Pulmonary artery endothelial cell (primary cell): ENCODE measurements around the gene QRICH2. TPM values are rescaled to one million over a fixed set of nuclear protein-coding genes. Genes with fewer than 3 reads are reported as not detected.
"Not testable (repeated sequence)": the region's sequence is repeated elsewhere in the genome, so short reads cannot be mapped to it uniquely, and the experiment has no call there.

Source experiments
- DNase-seq: peaks from one replicate; pipeline ENCODE4 v3.0.0-alpha.2; 2011; ENCODE audit warnings: low read depth, low spot score
- total RNA-seq: library from RNA; depleted of rRNA; stranded (reverse); fragments of >200 nt; gene quantifications from 2 replicates; pipeline ENCODE4 v1.2.3, GENCODE V29; 2014

QRICH2 gene
- total RNA-seq, 1 donor from 2014 or later, result 1.8 TPM

DNA sequence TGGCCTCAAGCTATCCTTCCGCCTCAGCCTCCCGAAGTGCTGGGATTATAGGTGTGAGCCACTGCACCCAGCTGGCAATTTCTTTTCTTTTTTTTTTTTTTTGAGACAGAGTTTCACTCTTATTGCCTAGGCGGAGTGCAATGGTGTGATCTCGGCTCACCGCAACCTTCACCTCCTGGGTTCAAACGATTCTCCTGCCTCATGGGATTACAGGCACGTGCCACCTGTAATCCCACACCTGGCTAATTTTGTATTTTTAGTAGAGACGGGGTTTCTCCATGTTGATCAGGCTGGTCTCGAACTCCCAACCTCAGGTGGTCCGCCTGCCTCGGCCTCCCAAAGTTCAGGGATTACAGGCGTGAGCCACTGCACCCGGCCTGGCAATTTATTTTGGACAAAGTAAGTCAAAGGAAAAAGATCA is 40.5 kb downstream of the QRICH2 start:
- DNase-seq, result not testable (repeated sequence)

DNA sequence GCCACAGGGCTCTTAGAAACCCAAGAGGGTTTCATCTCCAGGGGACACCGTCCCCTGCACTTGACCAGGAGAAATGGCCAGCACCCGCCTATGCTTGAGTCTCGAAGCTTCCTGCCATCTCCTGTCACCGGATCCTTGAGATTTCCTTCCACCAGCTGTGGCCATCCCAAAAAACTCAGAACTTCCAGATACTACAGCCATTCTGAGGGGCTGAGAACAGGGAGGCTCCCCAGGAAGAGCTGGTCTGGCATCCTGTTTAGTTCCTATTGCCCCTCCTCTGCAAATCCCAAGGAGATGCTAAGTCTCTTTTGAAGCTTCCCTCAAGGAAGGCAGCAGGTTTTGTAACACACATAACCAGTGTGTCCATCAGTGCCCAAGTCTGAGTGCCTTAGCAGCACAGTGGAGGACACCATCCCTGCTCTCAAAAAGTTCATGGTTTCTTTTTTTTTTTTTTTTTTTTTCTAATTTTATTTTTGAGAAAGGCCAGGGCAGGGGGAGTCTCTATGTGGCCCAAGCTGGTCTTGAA is 41.0 kb downstream of the QRICH2 start:
- no peak for DNase-seq

DNA sequence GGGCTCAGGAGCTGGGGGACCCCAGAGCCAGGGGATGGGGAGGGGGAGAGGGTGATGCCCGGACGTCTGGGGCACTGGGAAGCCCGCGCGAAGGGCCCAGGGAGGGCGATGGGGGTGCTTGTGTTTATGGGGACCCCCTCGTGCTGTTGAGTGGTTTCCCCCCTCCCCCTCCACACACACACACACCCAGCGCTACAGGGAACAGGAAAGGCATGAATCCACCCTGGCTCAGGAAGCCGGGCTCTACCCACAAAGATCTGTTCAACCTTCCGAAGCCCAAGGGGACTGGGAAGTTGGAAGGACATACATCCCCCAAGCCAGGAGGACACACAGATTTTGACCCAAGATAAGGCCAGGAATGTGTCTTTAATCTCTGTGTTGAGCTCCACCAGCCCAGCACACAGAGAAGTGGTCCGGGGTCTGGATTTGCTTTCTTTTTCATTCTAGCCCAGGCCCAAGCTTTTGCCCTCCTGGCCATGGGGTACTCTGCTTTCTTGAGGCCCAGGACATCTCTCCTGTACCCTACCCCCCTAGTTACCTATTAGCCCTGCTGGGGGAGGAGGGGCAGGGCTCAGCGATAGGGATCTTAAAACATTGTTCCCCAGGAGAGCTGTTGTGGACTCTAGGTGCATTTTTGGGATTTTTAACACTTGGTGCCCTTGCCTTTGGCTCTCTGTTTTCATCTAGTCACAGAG is 41.7 kb downstream of the QRICH2 start:
- DNase-seq, result no peak

DNA sequence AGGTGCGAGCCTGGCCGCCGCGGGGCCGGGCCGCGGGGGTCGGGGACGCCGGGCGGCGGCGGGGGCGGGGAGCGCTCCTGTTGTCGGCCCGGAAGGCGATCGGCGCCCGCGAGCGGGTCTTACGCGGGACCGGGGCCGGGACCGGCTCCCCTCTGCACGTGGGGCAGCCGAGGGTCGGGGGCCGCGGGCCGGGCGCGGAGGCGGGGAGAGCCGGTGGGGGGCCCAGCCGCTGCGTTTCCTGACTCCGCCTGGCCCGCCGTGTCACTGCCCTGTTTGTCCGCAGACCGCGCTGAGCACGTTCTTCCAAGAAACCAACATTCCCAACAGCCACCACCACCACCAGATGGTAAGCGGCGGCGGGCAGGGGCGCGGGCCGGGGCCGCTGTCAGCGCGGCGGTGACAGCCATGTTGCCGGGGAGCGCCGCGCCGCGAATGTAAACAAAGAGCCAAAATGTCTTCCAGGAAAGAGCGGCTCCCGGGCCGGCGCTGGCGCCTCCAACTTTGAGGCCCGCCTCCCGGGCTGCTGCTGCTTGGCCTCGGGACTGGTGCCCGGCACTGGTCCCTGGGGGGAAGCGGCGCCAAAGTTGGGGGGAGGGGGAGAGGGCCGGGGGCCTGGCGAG is 42.3 kb downstream of the QRICH2 start:
- DNase-seq, result no peak

DNA sequence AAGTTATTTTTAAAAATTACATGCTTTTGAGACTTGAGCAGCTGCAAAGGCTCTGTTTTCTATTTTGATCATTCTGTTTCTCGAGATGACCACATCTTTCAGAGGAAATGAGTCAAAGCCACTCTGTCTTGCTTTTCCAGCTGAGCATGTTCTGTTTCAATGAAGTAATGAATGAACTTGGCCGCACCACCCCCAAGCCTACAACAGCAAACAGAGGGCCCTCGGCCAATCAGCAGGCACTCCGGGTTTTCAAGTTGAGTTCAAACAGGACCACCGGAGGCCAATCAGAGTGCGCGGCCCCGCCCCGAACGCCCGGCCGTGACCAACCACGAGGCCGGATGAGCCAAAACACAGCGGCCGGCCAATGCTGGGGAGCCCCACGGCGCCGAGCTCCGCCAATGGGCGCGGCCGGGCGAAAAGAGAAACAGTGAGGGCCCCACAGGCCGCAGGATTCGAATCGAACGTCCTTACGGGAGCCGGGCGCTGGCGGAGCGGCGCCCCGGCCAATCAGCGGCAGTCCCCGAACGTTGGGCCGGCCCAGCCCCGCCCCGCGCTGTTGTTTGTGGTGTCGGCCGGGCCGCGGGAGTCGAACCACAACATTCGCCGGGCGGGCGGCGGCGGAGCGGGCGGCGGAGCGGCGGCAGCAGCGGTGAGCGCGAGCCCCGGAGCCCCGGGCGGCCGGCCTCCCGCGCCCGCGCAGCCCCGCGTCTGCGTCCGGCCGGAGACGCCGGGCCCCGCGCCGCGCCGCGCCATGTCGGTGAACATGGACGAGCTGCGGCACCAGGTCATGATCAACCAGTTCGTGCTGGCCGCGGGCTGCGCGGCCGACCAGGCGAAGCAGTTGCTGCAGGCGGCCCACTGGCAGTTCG is 43.1 kb downstream of the QRICH2 start, which contains the start of gene UBALD2:
Gene UBALD2, plus strand, starts transcription at position 594 of the 869 bp plus-strand sequence. Its CDS starts 158 bp downstream, at position 752.
- DNase-seq, result peak; percentile 99

DNA sequence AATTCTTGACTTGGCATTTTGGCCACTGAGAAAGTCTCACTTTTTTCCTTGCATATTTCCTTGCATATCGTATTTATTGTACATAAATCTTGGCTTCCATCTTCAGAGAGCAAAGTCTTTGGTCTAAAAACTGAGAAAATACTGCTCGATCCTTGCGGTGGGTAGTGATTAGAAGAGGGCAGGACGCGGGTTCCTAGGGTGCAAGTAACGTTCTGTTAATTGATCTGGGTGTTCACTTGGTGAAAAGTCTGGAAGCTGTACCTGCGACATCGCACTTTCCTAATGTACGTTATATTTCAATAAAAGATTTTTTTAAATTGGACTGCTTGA is 43.7 kb downstream of the QRICH2 start:
- no peak for DNase-seq

DNA sequence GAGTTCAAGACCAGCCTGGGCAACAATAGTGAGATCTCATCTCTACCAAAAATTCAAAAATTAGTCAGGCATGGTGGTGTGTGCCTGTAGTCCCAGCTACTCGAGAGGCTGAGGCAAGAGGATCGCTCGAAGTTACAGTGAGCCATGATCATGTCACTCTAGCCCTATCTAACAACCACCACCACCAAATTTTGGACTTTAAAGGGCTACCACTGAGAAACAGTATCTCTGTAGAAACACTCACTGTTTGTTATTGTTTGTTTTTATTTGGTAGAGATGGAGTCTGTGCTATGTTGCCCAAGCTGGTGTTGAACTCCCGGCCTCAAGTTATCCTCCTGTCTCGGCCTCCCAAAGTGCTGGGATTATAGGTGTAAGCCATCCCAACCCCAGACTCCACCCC is 44.2 kb downstream of the QRICH2 start:
- DNase-seq, result no peak

DNA sequence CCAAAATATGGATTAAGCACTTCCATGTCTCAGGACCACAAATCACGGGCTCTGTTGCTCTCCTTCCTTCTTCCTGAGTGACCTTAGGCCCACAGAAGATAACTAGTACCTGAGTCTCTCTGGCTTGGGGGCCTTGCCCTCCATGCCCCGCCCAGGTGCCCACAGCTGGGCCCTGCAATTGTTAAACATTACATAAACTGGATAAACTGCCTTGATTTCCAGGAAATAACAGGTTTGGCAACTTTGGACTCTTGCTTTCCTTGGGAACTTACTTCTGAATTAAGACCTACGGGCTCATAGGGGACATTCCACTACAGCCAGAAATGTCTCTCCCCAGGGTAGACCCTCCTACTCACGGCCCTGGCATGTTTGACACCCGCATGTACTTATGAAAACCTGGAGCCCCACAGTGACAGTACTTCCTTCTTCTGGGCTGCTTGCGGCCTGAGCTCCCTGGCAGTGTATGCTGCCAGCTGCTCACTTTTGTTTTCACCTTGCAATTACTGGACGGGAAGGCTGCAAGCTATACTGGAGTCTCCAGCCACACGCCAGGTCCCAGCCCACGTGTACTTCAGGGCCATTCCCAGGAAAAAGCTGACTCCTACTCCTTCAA is 45.2 kb downstream of the QRICH2 start:
- DNase-seq, result no peak

DNA sequence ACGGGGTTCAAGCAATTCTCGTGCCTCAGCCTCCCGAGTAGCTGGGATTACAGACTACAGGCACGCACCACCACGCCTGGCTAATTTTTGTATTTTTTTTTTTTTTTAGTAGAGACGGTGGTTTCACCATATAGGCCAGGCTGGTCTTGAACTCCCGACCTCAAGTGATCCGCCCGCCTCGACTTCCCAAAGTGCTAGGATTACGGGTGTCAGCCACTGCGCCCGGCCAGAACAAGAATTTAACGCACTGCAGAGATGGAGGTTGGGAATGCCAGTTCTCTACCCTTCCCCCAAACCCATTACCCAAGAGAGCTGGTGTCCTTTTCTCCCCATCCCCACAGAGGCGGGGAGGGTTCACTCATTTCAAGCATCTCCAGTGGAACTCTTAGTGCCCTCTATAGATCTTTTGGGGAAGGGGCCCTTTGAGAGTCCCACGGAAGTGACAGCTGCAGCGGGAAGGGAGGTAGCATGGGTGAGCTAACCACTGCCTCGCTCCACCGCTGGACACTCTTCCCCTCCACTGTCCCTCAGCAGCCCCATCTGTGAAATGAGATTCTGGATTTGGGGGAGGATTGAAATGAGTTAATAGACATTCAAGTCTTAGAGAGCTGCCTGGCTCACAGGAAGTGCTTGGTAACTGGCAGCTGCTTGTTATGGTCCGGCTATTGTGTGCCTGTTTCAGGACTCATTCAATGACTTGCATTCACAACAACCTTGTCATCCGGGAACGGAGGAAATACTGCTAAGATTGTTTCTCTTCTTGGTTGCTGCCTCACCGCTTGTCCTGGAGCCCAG is 46.5 kb downstream of the QRICH2 start:
- DNase-seq, result peak; percentile 89

DNA sequence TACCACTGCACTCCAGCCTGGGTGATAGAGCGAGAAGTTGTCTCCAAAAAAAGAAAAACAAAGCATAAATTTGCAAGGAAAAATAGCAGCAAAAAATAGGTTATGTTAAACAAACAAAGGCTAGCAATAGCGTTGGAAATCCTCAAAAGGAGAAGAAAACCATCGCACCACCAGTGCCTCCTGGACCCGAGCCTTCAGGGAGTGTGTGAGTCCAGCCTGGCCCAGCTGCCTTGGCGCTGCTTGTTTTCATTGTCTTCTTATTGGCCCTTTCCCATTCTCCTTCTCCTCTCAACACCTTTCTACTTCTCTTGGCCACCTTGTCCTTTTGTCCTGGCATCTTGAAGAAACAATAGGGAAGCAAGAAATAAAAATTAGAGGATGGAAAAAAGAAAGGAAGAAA is 47.4 kb downstream of the QRICH2 start:
- DNase-seq, result no peak

DNA sequence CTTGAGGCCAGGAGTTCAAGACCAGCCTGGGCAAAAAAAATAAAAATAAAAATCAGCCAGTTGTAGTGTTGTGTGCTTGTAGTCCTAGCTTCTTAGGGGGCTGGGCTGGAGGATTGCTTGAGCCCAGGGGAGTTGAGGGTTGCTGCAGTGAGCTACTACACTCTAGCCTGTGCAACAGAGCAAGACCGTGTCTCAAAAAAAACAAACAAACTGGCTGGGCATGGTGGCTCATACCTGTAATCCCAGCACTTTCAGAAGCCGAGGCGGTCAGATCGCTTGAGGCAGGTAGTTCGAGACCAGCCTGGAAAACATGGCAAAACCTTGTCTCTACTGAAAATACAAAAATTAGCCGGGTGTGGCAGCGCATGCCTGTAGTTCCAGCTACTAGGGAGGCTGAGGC is 47.9 kb downstream of the QRICH2 start:
- no peak for DNase-seq

DNA sequence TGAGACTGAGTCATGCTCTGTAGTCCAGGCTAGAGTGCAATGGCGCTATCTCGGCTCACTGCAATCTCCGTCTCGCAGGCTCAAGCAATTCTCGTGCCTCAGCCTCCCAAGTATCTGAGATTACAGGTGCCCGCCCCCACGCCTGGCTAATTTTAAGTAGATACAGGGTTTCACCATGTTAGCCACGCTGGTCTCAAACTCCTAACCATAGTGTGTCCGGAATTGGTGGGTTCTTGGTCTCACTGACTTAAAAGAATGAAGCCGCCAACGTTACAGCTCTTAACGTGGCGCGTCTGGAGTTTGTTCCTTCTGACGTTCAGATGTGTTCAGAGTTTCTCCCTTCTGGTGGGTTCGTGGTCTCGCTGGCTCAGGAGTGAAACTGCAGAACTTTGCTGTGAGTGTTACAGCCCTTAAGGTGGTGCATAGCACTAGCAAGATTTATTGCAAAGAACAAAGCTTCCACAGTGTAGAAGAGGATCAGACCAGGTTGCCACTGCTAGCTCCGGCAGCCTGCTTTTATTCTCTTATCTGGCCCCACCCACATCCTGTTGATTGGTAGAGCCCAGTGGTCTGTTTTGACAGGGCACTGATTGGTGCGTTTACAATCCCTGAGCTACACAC is 51.5 kb downstream of the QRICH2 start:
- not testable (repeated sequence) for DNase-seq

DNA sequence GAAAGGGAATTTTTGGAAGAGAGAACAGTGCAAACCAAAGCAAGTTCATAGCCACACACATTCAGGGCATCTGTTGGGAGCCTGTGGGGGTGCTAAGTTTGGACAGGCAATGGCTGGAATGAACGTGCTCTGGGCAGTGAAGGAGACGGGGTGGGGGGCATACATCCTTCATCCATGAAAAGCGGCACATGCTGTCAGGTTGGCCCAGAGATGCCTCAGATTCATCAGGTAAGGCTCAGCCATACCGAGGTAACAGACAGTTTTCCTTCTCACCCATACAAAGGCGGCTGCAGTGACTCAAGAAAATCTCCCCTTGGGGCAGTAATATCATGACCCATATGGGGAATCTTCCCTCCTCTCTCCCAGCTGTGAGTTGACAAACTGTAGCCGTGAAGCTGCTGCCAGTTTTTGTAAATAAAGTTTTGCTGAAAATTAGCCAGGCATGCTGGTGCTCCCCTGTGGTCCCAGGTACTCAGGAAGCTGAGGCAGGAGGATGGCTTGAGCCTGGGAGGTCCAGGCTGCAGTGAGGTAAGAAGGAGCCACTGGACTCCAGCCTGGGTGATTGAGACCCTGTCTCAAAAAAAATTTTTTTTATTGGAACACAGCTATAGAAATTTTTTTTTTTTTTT is 52.2 kb downstream of the QRICH2 start:
- DNase-seq, result no peak

DNA sequence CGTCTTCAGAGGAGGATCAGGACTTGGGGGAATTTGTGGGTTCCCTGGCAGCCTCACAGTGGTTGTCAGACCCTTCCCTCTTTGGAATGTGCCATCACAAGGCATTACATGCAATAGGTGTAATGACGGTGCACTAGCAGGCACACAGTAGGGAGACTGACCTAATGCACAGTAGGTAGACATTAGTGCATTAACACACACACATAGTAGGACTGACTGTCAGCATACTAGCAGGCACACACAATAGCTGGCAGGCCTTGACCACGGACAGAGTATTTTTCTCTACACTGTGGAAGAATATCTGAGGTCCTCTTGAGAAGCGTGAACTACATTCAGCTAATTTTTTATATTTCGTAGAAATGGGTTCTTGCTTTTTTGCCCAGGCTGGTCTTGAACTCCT is 53.8 kb downstream of the QRICH2 start:
- no peak for DNase-seq

DNA sequence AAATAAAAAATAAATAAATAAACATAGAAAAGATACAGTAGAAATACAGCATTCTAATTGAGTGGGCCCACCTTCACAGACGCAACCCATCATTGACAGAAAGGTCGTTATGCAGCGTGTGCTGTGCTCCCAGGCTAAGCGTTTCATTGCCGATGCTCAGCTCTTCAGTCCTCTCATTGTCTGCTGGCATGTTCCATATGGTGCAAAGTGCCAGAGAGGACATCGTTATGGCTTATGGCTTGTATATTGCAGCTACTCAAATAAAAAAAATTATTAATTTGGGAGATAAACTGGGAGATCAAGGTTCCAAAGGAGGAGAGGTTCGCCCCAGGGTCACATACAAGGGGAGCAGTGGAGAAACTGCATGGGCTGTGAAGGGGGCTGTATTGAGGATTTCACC is 54.2 kb downstream of the QRICH2 start:
- DNase-seq, result no peak

DNA sequence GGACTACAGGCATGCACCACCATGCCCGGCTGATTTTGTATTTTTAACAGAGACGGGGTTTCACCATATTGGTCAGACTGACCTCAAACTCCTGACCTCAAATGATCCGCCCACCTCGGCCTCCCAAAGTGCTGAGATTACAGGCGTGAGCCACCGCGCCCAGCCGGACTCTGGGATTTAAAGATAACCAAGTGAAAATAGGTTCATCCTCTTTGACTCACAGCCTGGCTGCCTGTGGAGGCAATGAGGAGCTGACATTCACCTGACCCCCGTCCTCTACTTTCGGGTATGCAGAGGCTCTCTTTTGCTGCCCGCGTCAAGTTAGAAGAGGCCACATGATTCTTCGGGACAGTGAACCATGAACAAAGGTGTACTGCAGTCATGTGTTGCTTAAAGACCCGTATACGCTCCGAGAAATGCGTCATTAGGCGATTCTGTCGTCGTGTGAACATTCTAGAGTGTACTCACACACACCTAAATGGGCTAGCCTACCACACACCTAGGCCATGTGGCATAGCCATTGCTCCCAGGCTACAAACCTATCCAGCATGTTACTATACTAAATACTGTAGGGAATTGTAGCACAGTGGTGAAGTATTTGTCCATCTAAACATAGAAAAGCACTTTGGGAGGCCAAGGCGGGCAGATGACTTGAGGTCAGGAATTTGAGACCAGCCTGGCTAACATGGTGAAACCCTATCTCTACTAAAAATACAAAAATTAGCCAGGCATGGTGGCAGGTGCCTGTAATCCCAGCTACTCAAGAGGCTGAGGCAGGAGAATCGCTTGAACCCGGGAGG is 54.9 kb downstream of the QRICH2 start:
- DNase-seq, result not testable (repeated sequence)

DNA sequence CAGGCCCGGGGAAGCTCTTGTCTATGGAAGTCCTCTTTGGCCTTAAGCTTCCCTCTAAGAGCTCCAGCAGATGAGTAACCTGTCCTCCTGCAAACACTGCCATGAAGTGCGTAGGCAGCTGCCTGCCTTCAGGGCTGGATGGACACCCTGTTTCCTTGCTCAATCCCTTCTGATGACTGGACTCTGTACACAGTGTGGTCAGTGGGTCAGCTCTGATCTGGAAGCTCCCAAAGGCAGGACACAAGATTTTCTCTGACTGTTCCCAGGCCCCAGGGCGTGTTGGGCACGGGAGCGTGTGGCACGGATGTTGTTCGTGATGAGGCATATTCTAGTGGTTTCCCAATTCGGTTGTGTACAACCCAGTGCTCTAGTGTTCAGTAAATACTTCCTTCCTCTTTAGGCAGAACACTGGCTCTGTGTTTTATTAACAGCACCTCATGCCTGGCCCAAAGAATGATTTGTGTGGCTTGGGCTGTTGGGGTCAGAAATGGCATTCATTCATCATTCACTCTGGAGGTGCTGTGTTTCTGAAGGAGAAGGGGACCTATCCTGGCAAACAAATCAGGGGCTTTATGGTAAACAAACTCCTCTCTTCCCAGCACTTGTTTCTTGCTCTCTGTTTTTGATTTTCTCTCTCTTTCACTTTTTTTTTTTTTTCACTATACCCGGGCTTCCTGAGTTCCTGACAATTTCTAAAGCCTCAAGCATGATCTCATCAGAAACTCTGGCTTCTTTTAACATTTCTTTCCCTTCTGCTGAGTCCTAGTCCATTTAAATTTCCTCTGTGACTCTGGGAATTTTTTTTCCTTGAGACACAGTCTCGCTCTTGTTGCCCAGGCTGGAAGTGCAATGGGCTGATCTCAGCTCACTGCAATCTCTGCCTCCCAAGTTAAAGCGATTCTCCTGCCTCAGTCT is 55.8 kb downstream of the QRICH2 start:
- no peak for DNase-seq

DNA sequence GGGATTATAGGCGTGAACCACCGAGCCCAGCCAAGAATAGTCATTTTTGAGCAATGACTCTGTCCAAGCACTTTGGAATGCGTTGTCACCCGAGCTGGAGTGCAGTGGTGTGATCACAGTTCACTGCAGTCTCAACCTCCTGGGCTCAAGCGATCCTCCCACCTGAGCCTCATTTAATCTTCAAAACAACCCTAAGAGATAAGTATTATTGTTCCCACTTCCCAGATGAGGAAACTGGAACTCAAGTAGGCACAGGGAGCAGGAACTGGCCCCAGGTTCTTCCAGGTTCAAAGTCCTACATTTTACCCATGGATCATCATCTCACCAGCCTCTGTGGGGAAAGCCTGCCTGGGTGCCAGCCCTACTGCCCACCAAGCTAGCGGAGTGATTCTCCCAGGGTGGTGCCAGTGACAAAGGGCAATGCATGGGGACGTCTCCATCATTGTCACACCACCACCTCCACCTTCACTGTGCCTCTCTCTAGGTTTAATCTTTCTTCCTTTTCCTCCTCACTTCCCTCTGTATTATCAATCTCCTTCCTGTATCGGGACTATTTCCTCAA is 56.5 kb downstream of the QRICH2 start:
- DNase-seq, result no peak
